Gastrocnemius medialis (tissue), 4 donors: ENCODE measurements around the gene RBFOX2.

Experiments
- CTCF ChIP-seq, 5 experiments: fragments of 450-650 bp in 3 of 5; fragments of 200-600 bp in 2 of 5; sonication (generic) in 2 of 5; IDR thresholded peaks in 4 of 5; conservative IDR thresholded peaks in 1 of 5; 1 replicate in 4 of 5; 2 replicates in 1 of 5; pipeline ENCODE4 v1.5.1; 2016 to 2019; ENCODE audit warnings: antibody characterized with exemption in 5 of 5, mild to moderate bottlenecking in 3 of 5, moderate library complexity in 3 of 5
- POLR2A ChIP-seq, 2 donors: fragments of 450-650 bp; IDR thresholded peaks; one replicate each; pipeline ENCODE4 v1.6.1; 2017; ENCODE audit warnings: antibody characterized with exemption in 2 of 2, mild to moderate bottlenecking in 2 of 2, moderate library complexity in 2 of 2

- no peak for TF ChIP-seq POLR2A (IDR thresholded peaks at IDR 0.05)
- TF ChIP-seq CTCF (IDR thresholded peaks at IDR 0.05 in 4 of 5, conservative IDR thresholded peaks at IDR 0.05 in 1 of 5): no peak
Measured at GRCh38 chr22:35891442-35891841, 137.2 kb downstream of the RBFOX2 start.
